ENCODE data around the gene PPP1R18. TPM values are rescaled to one million over a fixed set of nuclear protein-coding genes. Genes with fewer than 3 reads are reported as not detected.
A peak's percentile ranks its signal among the peaks of the same experiment; 100 is the strongest.
"Not testable (repeated sequence)": the region's sequence is repeated elsewhere in the genome, so short reads cannot be mapped to it uniquely, and the experiment has no call there.

The PPP1R18 gene
- total RNA-seq (2014; rRNA removed; shearing (Covaris generic)): 39.4 and 44.3 TPM in 2 replicates

GRCh38 chr6:30686009-30686907 is at the start of gene PPP1R18:
Gene PPP1R18 (minus strand): TSS chr6:30686645. CDS start chr6:30686018, 627 bp downstream.
- H3K9me3 ChIP-seq (replicated peaks): no peaks in the 10 kb centered on the region
- no peaks in the 10 kb centered on the region; the same call in none of the 2 replicates for H3K36me3 ChIP-seq
- no peaks in the 10 kb centered on the region for H3K27me3 ChIP-seq
- peak; percentile 55 to 59 for DNase-seq
- peak within 1 kb of the TSS; percentile 96 for H3K27ac ChIP-seq
- peaks cover 39% of the 10 kb centered on the region for H3K4me1 ChIP-seq
- H3K4me3 ChIP-seq: peak within 1 kb of the TSS; percentile 83

GRCh38 chr6:30735668-30736314 is 49.3 kb upstream of the PPP1R18 start:
- Histone ChIP-seq H3K27ac (no peak overlapping the region), H3K27me3 (no peaks in the 10 kb centered on the region), H3K4me3 (no peak overlapping the region), H3K4me1 (no peaks in the 10 kb centered on the region), H3K9me3 (replicated peaks) (no peaks in the 10 kb centered on the region), H3K36me3 (peaks cover 57% of the 10 kb centered on the region)
- no peak for DNase-seq

- Histone ChIP-seq H3K4me3 (no peak overlapping the region), H3K9me3 (replicated peaks) (no peaks in the 10 kb centered on the region), H3K27me3 (no peaks in the 10 kb centered on the region), H3K27ac (no peak overlapping the region), H3K36me3 (peaks cover 44% of the 10 kb centered on the region), H3K4me1 (no peaks in the 10 kb centered on the region)
- no peak for DNase-seq
Observed at GRCh38 chr6:30732237-30732943, 45.9 kb upstream of the PPP1R18 start.

GRCh38 chr6:30730601-30731435 is 44.4 kb upstream of the PPP1R18 start:
- Histone ChIP-seq H3K27ac (no peak overlapping the region), H3K9me3 (replicated peaks) (no peaks in the 10 kb centered on the region), H3K36me3 (peaks cover 44% of the 10 kb centered on the region), H3K4me1 (no peaks in the 10 kb centered on the region), H3K4me3 (no peak overlapping the region), H3K27me3 (no peaks in the 10 kb centered on the region)
- peak; percentile 43 for DNase-seq

- DNase-seq: peak in 1 of 2 experiments; percentile 46
- no peak overlapping the region for H3K27ac ChIP-seq
- no peaks in the 10 kb centered on the region for H3K27me3 ChIP-seq
- H3K9me3 ChIP-seq (replicated peaks): no peaks in the 10 kb centered on the region
- H3K4me3 ChIP-seq: no peak overlapping the region
- H3K36me3 ChIP-seq: peaks cover 50% of the 10 kb centered on the region
- no peaks in the 10 kb centered on the region for H3K4me1 ChIP-seq
Observed at GRCh38 chr6:30727920-30728553, 41.6 kb upstream of the PPP1R18 start.

GRCh38 chr6:30726506-30727413 is 40.3 kb upstream of the PPP1R18 start:
- DNase-seq: no peak
- no peak overlapping the region for H3K4me3 ChIP-seq
- H3K36me3 ChIP-seq: peaks cover 59% of the 10 kb centered on the region
- H3K9me3 ChIP-seq (replicated peaks): no peaks in the 10 kb centered on the region
- H3K27me3 ChIP-seq: no peaks in the 10 kb centered on the region
- no peaks in the 10 kb centered on the region for H3K4me1 ChIP-seq
- no peak overlapping the region for H3K27ac ChIP-seq

GRCh38 chr6:30725713-30726505 is 39.5 kb upstream of the PPP1R18 start:
- Histone ChIP-seq H3K4me3 (no peak overlapping the region), H3K27ac (no peak overlapping the region), H3K27me3 (no peaks in the 10 kb centered on the region), H3K4me1 (no peaks in the 10 kb centered on the region), H3K36me3 (peaks cover 64% of the 10 kb centered on the region), H3K9me3 (replicated peaks) (no peaks in the 10 kb centered on the region)
- DNase-seq: peak; percentile 32 to 51

GRCh38 chr6:30724906-30725667 is 38.6 kb upstream of the PPP1R18 start:
- H3K4me1 ChIP-seq: no peaks in the 10 kb centered on the region
- no peaks in the 10 kb centered on the region for H3K9me3 ChIP-seq (replicated peaks)
- no peak overlapping the region for H3K27ac ChIP-seq
- peak in 1 of 2 experiments; percentile 28 for DNase-seq
- no peaks in the 10 kb centered on the region for H3K27me3 ChIP-seq
- no peak overlapping the region for H3K4me3 ChIP-seq
- H3K36me3 ChIP-seq: peaks cover 62% of the 10 kb centered on the region

GRCh38 chr6:30723843-30724741 is 37.6 kb upstream of the PPP1R18 start:
- not testable (repeated sequence) for H3K4me1 ChIP-seq; DNase-seq; H3K4me3 ChIP-seq; H3K9me3 ChIP-seq (replicated peaks); H3K27ac ChIP-seq; H3K27me3 ChIP-seq
- peaks cover 58% of the 10 kb centered on the region for H3K36me3 ChIP-seq

GRCh38 chr6:30723159-30723842 is 36.9 kb upstream of the PPP1R18 start:
- not testable (repeated sequence) for DNase-seq; H3K4me1 ChIP-seq; H3K27me3 ChIP-seq; H3K9me3 ChIP-seq (replicated peaks); H3K27ac ChIP-seq
- peak overlapping the region; percentile 92; the same call in 1 of the 2 replicates for H3K4me3 ChIP-seq
- peaks cover 57% of the 10 kb centered on the region for H3K36me3 ChIP-seq
